ENCODE data around the gene FAM131A.

- no peak for TF ChIP-seq CTCF (IDR thresholded peaks at IDR 0.05; ENCODE audit: poor library complexity)
- no peak for TF ChIP-seq EZH2 (IDR thresholded peaks at IDR 0.05; ENCODE audit: borderline replicate concordance)
Observed at GRCh38 chr3:184339001-184339400, 1.6 kb downstream of the FAM131A start.

Data from hepatocyte (in vitro differentiated cells).